Measurements from ENCODE around the gene RS1. TPM values are rescaled to one million over a fixed set of nuclear protein-coding genes. Genes with fewer than 3 reads are reported as not detected.
A peak's percentile ranks its signal among the peaks of the same experiment; 100 is the strongest.

The RS1 gene
- total and polyA plus RNA-seq, 9 donors: not detected

- H3K36me3 ChIP-seq: no peaks in the 10 kb centered on the region
- WGBS, 3 donors: 36 to 49% (median 43%) methylated on average over 11 of the region's 11 CpGs
- no peak overlapping the region for H3K27ac ChIP-seq
- H3K4me1 ChIP-seq (ENCODE audit: insufficient read depth): no peaks in the 10 kb centered on the region
- intact Hi-C loops (cut with DNase I): loop anchor here in 2 of 4 donors (10.0 kb wide), 2 partner anchors 218 to 282 kb away; no protein-coding TSS in a partner anchor
- H3K9me3 ChIP-seq: no peaks in the 10 kb centered on the region
- no peak overlapping the region for H3K4me3 ChIP-seq
- DNase-seq: peak in 3 of 5 donors; percentile 14 to 33 (median 32)
- H3K27me3 ChIP-seq: no peaks in the 10 kb centered on the region
- TF ChIP-seq POLR2A (IDR thresholded peaks at IDR 0.05): no peak
- TF ChIP-seq CTCF (IDR thresholded peaks at IDR 0.05): peak in 1 of 3 donors; percentile 20
These were observed 4.6 kb upstream of the RS1 start for GRCh38 chrX:18676470-18676869.

- Histone ChIP-seq H3K27me3 (no peaks in the 10 kb centered on the region), H3K4me1 (ENCODE audit: insufficient read depth) (no peaks in the 10 kb centered on the region), H3K9me3 (no peaks in the 10 kb centered on the region), H3K4me3 (no peak overlapping the region), H3K27ac (no peak overlapping the region), H3K36me3 (no peaks in the 10 kb centered on the region)
- TF ChIP-seq POLR2A (IDR thresholded peaks at IDR 0.05): no peak
- TF ChIP-seq CTCF (IDR thresholded peaks at IDR 0.05): no peak
- no peak for TF ChIP-seq EP300 (IDR thresholded peaks at IDR 0.05)
- WGBS, 3 donors: 73 to 76% (median 74%) methylated on average over 10 of the region's 10 CpGs
- intact Hi-C loops (cut with DNase I): loop anchor here in 2 of 4 donors (10.0 kb wide), 2 partner anchors 219 to 281 kb away; no protein-coding TSS in a partner anchor
- DNase-seq: no peak
These were observed 4.1 kb upstream of the RS1 start for GRCh38 chrX:18676050-18676449.

- WGBS, 3 donors: 21 to 27% (median 25%) methylated on average over 73 to 74 of the region's 74 CpGs
- Histone ChIP-seq H3K4me3 (peak overlapping the region; percentile 57), H3K4me1 (ENCODE audit: insufficient read depth) (no peaks in the 10 kb centered on the region), H3K9me3 (no peaks in the 10 kb centered on the region), H3K27ac (peak overlapping the region; percentile 68 to 73), H3K27me3 (no peaks in the 10 kb centered on the region), H3K36me3 (no peaks in the 10 kb centered on the region)
- TF ChIP-seq CTCF (IDR thresholded peaks at IDR 0.05) (no peak), POLR2A (IDR thresholded peaks at IDR 0.05) (peak; percentile 53), EP300 (IDR thresholded peaks at IDR 0.05) (no peak)
- DNase-seq: peak; percentile 71 to 85 (median 82)
- intact Hi-C loops (cut with DNase I): loop anchor here in 2 of 4 donors (10.0 kb wide), 2 partner anchors 220 to 280 kb away; no protein-coding TSS in a partner anchor
These were observed 3.2 kb upstream of the RS1 start for GRCh38 chrX:18674788-18675735.

- 25 to 43% (median 25%) methylated on average over 19 of the region's 19 CpGs for WGBS, 3 donors
- H3K4me3 ChIP-seq: peak overlapping the region; percentile 57
- DNase-seq: peak; percentile 16 to 48 (median 36)
- intact Hi-C loops (cut with DNase I): loop anchor here in 2 of 4 donors (10.0 kb wide), 2 partner anchors 220 to 280 kb away; no protein-coding TSS in a partner anchor
- no peaks in the 10 kb centered on the region for H3K4me1 ChIP-seq (ENCODE audit: insufficient read depth)
- H3K27me3 ChIP-seq: no peaks in the 10 kb centered on the region
- peak overlapping the region in 1 of 2 donors; percentile 5 for H3K27ac ChIP-seq
- no peak for TF ChIP-seq EP300 (IDR thresholded peaks at IDR 0.05)
- TF ChIP-seq CTCF (IDR thresholded peaks at IDR 0.05): no peak
- TF ChIP-seq POLR2A (IDR thresholded peaks at IDR 0.05): no peak
- H3K36me3 ChIP-seq: no peaks in the 10 kb centered on the region
- no peaks in the 10 kb centered on the region for H3K9me3 ChIP-seq
These were observed 2.5 kb upstream of the RS1 start for GRCh38 chrX:18674417-18674787.

Data from ovary (tissue), 9 donors.